Fibroblast of skin of right biceps (primary cell): ENCODE measurements around the gene KLHL4.
"Not testable (repeated sequence)": the region's sequence is repeated elsewhere in the genome, so short reads cannot be mapped to it uniquely, and the experiment has no call there.

ENCODE experiments used
- DNase-seq: peaks from one replicate; pipeline ENCODE4 v3.0.0-alpha.2; 2013

Gene KLHL4

DNA sequence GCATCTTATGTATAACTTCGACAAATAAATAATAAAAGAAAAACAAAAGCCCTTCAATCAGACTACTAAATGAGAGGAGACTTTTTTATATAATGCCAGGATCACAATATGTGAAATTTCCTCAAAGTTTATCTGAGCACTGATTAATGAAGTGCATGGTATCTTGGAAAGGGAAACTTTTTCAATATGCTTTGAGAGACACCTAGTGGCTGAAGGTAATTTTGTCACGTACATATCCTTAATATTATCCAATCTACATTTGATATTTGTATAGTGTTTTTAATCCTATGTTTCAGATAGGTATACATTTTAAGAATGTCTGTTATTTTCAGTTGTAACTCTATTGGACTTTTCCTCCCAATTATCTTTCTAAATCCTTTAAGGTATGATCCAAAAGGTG is 146.8 kb downstream of the KLHL4 start:
- peak; percentile 2 for DNase-seq

DNA sequence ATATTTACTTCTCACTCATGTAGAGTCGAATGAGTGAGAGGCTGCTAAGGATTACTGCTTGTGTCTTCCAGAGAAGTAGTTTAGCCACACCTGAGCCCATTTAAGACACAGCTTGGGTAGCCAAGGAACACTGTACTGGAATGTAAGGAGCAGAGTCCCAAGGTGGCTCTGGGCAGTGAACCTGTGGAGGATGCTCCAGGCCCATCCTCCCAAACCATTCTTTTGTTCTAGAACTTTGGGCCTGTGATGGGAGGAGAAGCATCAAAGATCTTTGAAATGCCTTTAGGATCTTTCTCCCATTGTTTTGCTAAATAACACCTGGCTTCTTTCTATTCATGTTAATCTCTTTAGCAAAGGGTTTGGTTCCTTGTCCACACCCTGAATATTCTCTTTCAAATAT is 162.2 kb downstream of the KLHL4 start:
- no peak for DNase-seq

DNA sequence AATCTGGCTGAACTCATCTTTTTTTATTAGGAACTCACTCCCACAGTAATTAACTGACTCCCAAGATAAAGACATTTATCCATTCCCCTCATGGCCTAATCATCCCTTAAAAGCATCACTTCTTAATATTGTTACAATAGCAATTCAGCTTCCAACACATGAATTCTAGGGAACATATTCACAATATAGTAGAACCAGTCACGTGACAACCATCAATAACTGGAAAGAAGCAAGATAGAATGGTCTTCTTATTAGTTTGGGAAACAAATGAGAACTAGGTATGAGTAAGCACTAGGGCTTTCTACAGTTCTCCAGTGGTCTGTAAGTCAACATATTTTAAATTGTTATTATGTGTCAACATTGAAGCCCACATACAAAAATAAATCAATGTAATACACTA is 170.1 kb downstream of the KLHL4 start:
- no peak for DNase-seq

DNA sequence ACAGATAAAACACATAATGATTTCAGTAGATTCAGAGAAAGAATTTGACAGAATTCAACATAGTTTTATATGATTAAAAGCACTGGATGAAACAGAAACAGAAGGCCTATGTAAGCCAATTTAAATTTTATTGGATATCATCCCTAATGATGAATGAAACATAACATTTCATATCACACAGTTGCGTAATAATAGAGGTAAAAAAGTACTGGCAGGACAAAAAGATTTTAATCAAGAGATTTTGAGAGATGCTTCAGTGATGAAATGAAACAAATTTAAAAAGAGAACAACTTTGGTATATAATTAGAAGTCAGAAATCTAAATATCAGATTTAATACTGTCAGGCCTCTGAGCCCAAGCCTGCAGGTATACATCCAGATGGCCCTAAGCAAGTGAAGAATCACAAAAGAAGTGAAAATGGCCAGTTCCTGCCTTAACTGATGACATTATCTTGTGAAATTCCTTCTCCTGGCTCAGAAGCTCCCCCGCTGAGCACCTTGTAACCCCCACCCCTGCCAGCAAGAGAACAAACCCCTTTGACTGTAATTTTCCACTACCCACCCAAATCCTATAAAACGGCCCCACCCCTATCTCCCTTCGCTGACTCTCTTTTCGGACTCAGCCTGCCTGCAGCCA is 170.6 kb downstream of the KLHL4 start:
- DNase-seq: not testable (repeated sequence)

DNA sequence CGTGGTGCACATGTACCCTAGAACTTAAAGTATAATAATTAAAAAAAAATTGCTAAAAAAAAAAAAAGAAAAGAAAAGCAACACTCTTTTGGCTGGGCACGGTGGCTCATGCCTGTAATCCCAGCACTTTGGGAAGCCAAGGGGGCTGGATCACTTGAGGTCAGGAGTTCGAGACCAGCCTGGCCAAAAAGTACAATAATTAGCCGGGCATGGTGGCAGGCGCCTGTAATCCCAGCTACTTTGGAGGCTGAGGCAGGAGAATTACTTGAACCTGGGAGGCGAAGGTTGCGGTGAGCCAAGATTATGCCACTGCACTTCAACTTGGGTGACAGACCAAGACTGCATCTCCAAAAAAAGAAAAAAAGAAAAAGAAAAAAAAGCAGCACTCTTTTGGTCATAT is 171.6 kb downstream of the KLHL4 start:
- not testable (repeated sequence) for DNase-seq

DNA sequence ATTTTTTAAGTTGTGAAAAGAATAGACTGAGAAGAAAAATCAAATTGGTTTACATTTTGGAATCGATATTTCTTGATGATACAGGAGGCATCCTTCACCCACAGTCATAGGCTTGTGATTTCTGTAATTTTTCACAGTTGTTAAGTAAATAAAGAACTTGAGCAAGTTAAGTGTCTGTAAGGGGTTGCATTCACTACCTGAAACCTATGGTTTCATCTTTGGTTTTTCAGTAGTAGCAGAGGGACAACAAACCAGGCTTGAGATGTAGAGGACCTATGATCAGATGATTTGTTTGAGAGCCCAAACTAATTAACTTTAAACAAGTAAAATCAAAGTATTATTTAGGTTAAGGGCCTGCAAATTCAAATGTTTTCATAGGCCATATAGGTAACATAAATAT is 175.6 kb downstream of the KLHL4 start:
- no peak for DNase-seq

DNA sequence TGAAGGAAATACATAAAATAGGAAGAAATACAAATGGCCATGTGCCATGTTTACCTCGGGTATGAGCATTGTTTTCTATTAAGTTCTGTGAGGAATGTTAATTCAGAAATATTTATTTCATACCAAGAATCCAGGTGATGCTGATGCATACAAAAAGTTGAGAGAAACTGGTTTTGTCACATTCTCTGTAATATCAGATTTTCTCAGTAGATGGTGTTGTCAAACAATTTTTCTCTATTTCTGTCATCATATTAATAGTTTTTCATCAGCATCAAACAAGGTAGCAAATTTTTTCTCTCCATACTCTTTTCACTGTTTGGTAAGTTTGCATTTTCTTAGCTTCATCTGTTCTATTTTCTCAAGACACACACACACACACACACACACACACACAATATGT is 179.8 kb downstream of the KLHL4 start:
- no peak for DNase-seq

DNA sequence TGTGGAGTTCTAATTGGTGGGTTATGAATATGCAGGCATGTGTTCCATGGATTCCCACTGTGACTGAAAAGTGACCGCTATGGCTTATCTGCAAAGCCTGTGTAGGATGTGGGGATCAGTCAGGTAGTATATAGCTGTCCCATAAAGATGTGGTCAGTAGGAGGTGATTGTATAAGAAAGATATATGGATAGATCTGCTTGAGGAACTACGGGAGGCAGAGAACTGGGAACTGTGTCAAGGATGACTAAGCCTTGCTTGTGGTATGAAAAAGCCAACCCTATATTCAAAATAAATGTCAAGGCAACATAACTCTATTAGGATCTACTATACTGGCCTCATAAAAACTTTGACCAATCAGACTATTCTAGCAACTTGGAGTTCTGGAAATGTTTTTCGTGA is 185.2 kb downstream of the KLHL4 start:
- DNase-seq: no peak

DNA sequence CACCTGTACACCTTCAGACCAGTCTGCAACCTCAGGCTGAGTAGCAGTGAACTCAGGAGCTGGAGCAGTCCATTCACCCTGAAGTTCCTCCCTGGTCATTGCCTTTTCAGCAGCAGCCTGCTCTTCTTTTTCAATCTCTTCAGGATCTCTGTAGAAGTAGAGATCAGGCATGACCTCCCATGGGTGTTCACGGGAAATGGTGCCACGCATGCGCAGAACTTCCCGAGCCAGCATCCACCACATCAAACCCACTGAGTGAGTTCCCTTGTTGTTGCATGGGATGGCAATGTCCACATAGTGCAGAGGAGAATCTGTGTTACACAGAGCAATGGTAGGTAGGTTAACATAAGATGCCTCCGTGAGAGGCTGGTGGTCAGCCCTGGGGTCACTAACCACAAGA is 185.9 kb downstream of the KLHL4 start:
- not testable (repeated sequence) for DNase-seq

DNA sequence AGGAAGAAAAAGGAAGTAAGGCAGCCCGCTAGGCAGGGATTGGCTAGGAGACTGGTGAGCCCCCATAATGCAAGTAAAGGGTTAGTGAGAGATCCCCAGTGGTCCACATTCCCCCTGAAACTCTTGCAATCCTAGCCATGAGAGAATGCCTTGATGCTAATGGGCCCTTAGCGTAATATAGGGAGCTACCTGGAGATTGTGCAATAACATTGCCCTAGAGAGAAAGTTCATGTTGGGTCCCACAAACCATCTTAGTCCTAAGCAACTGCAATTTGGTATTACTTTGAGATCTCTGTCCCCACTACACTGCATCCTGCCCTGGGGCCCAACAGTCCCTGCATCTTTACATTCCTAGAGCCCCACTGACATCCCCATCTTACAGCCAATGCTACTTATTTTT is 188.5 kb downstream of the KLHL4 start:
- no peak for DNase-seq

DNA sequence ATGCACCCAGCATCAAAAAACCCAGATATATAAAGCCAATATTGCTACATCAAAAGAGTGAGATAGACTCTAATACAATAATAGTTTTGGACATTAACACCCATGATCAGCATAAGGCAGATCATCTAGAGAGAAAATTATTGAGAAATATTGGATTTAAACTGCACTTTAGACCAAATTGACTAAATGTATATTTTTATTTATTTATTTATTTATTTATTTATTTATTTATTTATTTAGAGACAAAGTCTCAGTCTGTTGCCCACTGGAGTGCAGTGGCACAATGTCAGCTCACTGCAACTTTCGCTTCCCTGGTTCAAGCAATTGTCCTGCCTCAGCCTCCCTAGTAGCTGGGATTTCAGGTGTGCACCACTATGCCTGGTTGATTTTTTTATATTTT is 193.0 kb downstream of the KLHL4 start:
- DNase-seq: no peak
